A673 (cell line): Measurements from ENCODE around the gene CACNB1.

Source experiments
- EZH2 ChIP-seq: fragments of 200-600 bp; sonication (generic); IDR thresholded peaks from 2 replicates; pipeline ENCODE4 v1.6.1; 2017; ENCODE audit warnings: borderline replicate concordance, low read depth, mild to moderate bottlenecking, mixed read lengths, antibody characterized with exemption, low read length; ENCODE audit not compliant: poor library complexity, severe bottlenecking
- TF ChIP-seq, protein P1 (sequence below): fragments of 300-800, 200-600 bp; sonication (generic); conservative IDR thresholded peaks from 2 replicates; pipeline ENCODE4 v1.5.1; 2017; ENCODE audit warnings: low read depth, mild to moderate bottlenecking, antibody characterized with exemption, low read length, moderate library complexity, mixed read lengths

DNA sequence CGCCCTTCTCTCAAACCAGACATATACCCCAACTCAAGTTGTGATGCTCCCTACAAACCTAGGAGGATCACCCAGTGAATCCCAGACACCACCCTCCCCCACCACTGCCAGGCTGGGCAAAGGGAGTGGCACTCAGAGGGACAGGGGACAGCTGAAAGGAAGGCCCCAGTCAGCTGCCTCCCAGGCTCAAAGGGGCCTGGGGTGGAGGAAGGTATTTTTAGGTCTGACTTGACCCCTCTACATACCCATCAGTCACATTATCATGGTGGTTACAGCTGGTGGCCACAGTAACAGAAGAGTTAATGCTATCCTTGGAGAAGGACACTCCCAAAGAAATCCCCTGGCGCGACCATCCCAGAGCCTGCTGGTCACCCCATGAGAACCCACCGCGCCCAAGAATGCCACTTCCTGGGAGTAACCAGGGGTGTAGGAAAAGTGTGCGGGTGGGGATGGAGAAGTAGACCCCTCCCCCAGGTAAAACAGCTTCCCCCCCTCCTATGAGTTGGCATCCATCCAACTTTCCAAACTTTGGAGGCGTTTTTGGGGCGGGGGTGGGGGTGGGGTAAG, 1.1 kb downstream of the CACNB1 start:
- TF ChIP-seq, protein P1, sequence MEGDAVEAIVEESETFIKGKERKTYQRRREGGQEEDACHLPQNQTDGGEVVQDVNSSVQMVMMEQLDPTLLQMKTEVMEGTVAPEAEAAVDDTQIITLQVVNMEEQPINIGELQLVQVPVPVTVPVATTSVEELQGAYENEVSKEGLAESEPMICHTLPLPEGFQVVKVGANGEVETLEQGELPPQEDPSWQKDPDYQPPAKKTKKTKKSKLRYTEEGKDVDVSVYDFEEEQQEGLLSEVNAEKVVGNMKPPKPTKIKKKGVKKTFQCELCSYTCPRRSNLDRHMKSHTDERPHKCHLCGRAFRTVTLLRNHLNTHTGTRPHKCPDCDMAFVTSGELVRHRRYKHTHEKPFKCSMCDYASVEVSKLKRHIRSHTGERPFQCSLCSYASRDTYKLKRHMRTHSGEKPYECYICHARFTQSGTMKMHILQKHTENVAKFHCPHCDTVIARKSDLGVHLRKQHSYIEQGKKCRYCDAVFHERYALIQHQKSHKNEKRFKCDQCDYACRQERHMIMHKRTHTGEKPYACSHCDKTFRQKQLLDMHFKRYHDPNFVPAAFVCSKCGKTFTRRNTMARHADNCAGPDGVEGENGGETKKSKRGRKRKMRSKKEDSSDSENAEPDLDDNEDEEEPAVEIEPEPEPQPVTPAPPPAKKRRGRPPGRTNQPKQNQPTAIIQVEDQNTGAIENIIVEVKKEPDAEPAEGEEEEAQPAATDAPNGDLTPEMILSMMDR, result no peak
- no peak for TF ChIP-seq EZH2
